ENCODE measurements around the gene SELENOF. TPM values are rescaled to one million over a fixed set of nuclear protein-coding genes. Genes with fewer than 3 reads are reported as not detected.

Gene SELENOF
- total RNA-seq, 1 experiment from 2014 or later = 175 TPM

DNA sequence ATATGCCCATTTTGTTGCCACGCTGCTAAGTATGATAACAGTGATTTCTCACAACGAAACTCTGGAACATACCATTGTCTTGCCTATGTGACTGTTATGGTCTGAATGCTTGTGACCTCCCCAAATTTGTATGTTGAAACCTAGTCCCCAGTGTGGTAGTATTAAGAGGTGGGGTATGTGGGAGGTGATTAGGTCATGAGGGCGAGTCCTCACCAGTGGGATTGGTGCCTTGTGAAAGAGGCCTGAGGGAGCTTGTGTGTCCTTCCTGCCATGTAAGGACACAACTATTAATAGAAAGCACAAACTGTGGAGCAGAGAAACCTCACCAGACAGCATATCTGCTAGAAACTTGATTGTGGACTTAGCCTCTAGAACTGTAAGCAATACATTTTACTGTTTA, 84.6 kb downstream of the SELENOF start:
- intact Hi-C loops (cut with micrococcal nuclease) = no loop called here
- Histone ChIP-seq H2AFZ (ENCODE audit: low read depth, low read length, poor library complexity, severe bottlenecking) (no peak overlapping the region), H3K9me3 (ENCODE audit: control insufficient read depth in 1 of 2, insufficient read depth in 1 of 2, low read depth in 1 of 2, low read length in 2 of 2) (no peaks in the 10 kb centered on the region), H3K9ac (ENCODE audit: low read length) (no peak overlapping the region), H3K4me2 (ENCODE audit: low read length) (no peak overlapping the region), H3K4me1 (ENCODE audit: control insufficient read depth in 1 of 2, insufficient read depth in 2 of 2, low read length in 2 of 2) (no peaks in the 10 kb centered on the region; a peak in 1 of 4 replicates), H3K27me3 (ENCODE audit: insufficient read depth, low read length) (no peaks in the 10 kb centered on the region), H3K9me2 (ENCODE audit: insufficient read depth) (no peaks in the 10 kb centered on the region), H3K79me2 (ENCODE audit: insufficient read depth, low read length) (no peaks in the 10 kb centered on the region), H3K36me3 (ENCODE audit: control insufficient read depth in 1 of 2, insufficient read depth in 2 of 2, low read length in 2 of 2) (no peaks in the 10 kb centered on the region), H3K4me3 (replicated peaks in 1 of 2; ENCODE audit: low read depth in 1 of 2, low read length in 2 of 2) (no peak overlapping the region), H3K27ac (ENCODE audit: low read depth, low read length) (no peak overlapping the region), H4K20me1 (ENCODE audit: insufficient read depth) (no peaks in the 10 kb centered on the region)
- ATAC-seq = no peak
- TF ChIP-seq FOSL1 (IDR thresholded peaks at IDR 0.05; ENCODE audit: low read depth) (no peak), POLR2A (IDR thresholded peaks at IDR 0.05; ENCODE audit: borderline replicate concordance, extremely low read depth, insufficient read depth, insufficient read length) (no peak), ELF1 (IDR thresholded peaks at IDR 0.05; ENCODE audit: borderline replicate concordance, low read depth) (no peak)
- TF ChIP-seq, protein P1, sequence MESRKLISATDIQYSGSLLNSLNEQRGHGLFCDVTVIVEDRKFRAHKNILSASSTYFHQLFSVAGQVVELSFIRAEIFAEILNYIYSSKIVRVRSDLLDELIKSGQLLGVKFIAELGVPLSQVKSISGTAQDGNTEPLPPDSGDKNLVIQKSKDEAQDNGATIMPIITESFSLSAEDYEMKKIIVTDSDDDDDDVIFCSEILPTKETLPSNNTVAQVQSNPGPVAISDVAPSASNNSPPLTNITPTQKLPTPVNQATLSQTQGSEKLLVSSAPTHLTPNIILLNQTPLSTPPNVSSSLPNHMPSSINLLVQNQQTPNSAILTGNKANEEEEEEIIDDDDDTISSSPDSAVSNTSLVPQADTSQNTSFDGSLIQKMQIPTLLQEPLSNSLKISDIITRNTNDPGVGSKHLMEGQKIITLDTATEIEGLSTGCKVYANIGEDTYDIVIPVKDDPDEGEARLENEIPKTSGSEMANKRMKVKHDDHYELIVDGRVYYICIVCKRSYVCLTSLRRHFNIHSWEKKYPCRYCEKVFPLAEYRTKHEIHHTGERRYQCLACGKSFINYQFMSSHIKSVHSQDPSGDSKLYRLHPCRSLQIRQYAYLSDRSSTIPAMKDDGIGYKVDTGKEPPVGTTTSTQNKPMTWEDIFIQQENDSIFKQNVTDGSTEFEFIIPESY (IDR thresholded peaks at IDR 0.05; ENCODE audit: extremely low read depth, insufficient replicate concordance, low read length) = no peak
- BruUV-seq (replicated peaks) = no TSS peak
- POLR2A ChIA-PET = no interaction called here
- RAD21 ChIA-PET (ENCODE audit: low non-redundant PET in 1 of 2, low total read pairs in 2 of 2, uncharacterized antibody in 2 of 2, unreplicated experiment in 2 of 2) = no interaction called here
- DNase-seq (ENCODE audit: low read depth, low spot score) = no peak
- CTCF ChIA-PET = no interaction called here

GRCh38 chr1:86828024-86828423, 85.9 kb downstream of the SELENOF start:
- H3K27me3 ChIP-seq (ENCODE audit: insufficient read depth, low read length) = no peaks in the 10 kb centered on the region
- intact Hi-C loops (cut with micrococcal nuclease) = no loop called here
- ATAC-seq (no peak), DNase-seq (ENCODE audit: low read depth, low spot score) (no peak)
- no TSS peak for BruUV-seq (replicated peaks)
- H3K9me3 ChIP-seq (ENCODE audit: control insufficient read depth in 1 of 2, insufficient read depth in 1 of 2, low read depth in 1 of 2, low read length in 2 of 2) = no peaks in the 10 kb centered on the region
- TF ChIP-seq CEBPB (IDR thresholded peaks at IDR 0.05; ENCODE audit: low read depth) (no peak), SRF (IDR thresholded peaks at IDR 0.05; ENCODE audit: low read depth) (no peak), EZH2 (IDR thresholded peaks at IDR 0.05) (no peak), SP1 (IDR thresholded peaks at IDR 0.05; ENCODE audit: low read depth) (no peak), FOSL1 (IDR thresholded peaks at IDR 0.05; ENCODE audit: low read depth) (no peak), RAD21 (IDR thresholded peaks at IDR 0.05; ENCODE audit: low read depth) (no peak), ZNF274 (IDR thresholded peaks at IDR 0.05; ENCODE audit: low read depth, low read length) (no peak), JUND (IDR thresholded peaks at IDR 0.05) (no peak), REST (IDR thresholded peaks at IDR 0.05; ENCODE audit: low read depth) (no peak), POLR2AphosphoS5 (IDR thresholded peaks at IDR 0.05; ENCODE audit: low read depth, low read length) (no peak)
- TF ChIP-seq, protein P2, sequence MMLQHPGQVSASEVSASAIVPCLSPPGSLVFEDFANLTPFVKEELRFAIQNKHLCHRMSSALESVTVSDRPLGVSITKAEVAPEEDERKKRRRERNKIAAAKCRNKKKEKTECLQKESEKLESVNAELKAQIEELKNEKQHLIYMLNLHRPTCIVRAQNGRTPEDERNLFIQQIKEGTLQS (IDR thresholded peaks at IDR 0.05) = no peak
- TF ChIP-seq, protein P1 (IDR thresholded peaks at IDR 0.05; ENCODE audit: extremely low read depth, insufficient replicate concordance, low read length) = no peak
- H3K79me2 ChIP-seq (ENCODE audit: insufficient read depth, low read length) = no peaks in the 10 kb centered on the region
- H3K36me3 ChIP-seq (ENCODE audit: control insufficient read depth in 1 of 2, insufficient read depth in 2 of 2, low read length in 2 of 2) = no peaks in the 10 kb centered on the region
- CTCF ChIA-PET = interaction anchor here (0.8 kb wide), 1 partner anchor 137 kb away, joined by 3 read pairs; no protein-coding TSS in a partner anchor
- H3K4me1 ChIP-seq (ENCODE audit: control insufficient read depth in 1 of 2, insufficient read depth in 2 of 2, low read length in 2 of 2) = no peaks in the 10 kb centered on the region
- H2AFZ ChIP-seq (ENCODE audit: low read depth, low read length, poor library complexity, severe bottlenecking) = no peak overlapping the region
- H3K4me3 ChIP-seq (replicated peaks in 1 of 2; ENCODE audit: low read depth in 1 of 2, low read length in 2 of 2) = no peak overlapping the region
- POLR2A ChIA-PET = interaction anchor here (0.6 kb wide), 1 partner anchor 1898 kb away, joined by 3 read pairs; no protein-coding TSS in a partner anchor
- no peaks in the 10 kb centered on the region for H4K20me1 ChIP-seq (ENCODE audit: insufficient read depth)
- no peak overlapping the region for H3K4me2 ChIP-seq (ENCODE audit: low read length)
- H3K9me2 ChIP-seq (ENCODE audit: insufficient read depth) = no peaks in the 10 kb centered on the region
- H3K27ac ChIP-seq (ENCODE audit: low read depth, low read length) = no peak overlapping the region
- no peak overlapping the region for H3K9ac ChIP-seq (ENCODE audit: low read length)
- RAD21 ChIA-PET (ENCODE audit: low non-redundant PET in 1 of 2, low total read pairs in 2 of 2, uncharacterized antibody in 2 of 2, unreplicated experiment in 2 of 2) = no interaction called here
